ENCODE results near the gene GOLGA5. TPM values are rescaled to one million over a fixed set of nuclear protein-coding genes. Genes with fewer than 3 reads are reported as not detected.

GOLGA5 gene
- total and polyA plus RNA-seq, 2 experiments from 2014 or later, result 26.2 to 30.2 TPM

DNA sequence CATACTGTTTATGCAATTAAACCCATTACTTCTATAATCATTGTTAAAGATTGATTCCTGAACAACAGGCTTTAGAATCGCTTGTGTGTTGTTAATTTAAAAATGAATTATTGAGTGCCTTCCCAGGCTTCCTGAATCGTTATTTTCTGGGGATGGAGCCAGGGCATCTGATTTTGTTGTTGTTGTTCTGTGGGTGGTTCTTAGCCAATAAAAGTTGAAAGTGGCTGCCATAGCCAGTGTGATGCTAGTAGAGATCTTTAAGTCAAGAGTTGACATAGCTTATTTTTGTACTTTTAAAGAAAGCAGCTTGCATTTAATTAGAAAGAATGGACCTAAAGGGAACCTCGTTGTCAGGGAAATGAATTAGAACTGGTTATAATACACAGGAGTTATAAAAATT is 6.4 kb downstream of the GOLGA5 start:
- no peaks in the 10 kb centered on the region for H3F3A ChIP-seq (replicated peaks; ENCODE audit: low read depth)
- ATAC-seq (no peak), DNase-seq (ENCODE audit: low spot score) (no peak)
- no peaks in the 10 kb centered on the region for H3K9me2 ChIP-seq (ENCODE audit: insufficient read depth)
- H3K79me2 ChIP-seq (replicated peaks; ENCODE audit: insufficient read depth), result peaks cover 68% of the 10 kb centered on the region
- 0 out of 2 replicates have a peak, but pooled peaks cover 7% of the 10 kb centered on the region for H4K20me1 ChIP-seq (replicated peaks; ENCODE audit: insufficient read depth)
- TF ChIP-seq, protein P1, sequence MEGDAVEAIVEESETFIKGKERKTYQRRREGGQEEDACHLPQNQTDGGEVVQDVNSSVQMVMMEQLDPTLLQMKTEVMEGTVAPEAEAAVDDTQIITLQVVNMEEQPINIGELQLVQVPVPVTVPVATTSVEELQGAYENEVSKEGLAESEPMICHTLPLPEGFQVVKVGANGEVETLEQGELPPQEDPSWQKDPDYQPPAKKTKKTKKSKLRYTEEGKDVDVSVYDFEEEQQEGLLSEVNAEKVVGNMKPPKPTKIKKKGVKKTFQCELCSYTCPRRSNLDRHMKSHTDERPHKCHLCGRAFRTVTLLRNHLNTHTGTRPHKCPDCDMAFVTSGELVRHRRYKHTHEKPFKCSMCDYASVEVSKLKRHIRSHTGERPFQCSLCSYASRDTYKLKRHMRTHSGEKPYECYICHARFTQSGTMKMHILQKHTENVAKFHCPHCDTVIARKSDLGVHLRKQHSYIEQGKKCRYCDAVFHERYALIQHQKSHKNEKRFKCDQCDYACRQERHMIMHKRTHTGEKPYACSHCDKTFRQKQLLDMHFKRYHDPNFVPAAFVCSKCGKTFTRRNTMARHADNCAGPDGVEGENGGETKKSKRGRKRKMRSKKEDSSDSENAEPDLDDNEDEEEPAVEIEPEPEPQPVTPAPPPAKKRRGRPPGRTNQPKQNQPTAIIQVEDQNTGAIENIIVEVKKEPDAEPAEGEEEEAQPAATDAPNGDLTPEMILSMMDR (conservative IDR thresholded peaks at IDR 0.05; ENCODE audit: low read depth in 2 of 2), result no peak
- TF ChIP-seq, protein P2, sequence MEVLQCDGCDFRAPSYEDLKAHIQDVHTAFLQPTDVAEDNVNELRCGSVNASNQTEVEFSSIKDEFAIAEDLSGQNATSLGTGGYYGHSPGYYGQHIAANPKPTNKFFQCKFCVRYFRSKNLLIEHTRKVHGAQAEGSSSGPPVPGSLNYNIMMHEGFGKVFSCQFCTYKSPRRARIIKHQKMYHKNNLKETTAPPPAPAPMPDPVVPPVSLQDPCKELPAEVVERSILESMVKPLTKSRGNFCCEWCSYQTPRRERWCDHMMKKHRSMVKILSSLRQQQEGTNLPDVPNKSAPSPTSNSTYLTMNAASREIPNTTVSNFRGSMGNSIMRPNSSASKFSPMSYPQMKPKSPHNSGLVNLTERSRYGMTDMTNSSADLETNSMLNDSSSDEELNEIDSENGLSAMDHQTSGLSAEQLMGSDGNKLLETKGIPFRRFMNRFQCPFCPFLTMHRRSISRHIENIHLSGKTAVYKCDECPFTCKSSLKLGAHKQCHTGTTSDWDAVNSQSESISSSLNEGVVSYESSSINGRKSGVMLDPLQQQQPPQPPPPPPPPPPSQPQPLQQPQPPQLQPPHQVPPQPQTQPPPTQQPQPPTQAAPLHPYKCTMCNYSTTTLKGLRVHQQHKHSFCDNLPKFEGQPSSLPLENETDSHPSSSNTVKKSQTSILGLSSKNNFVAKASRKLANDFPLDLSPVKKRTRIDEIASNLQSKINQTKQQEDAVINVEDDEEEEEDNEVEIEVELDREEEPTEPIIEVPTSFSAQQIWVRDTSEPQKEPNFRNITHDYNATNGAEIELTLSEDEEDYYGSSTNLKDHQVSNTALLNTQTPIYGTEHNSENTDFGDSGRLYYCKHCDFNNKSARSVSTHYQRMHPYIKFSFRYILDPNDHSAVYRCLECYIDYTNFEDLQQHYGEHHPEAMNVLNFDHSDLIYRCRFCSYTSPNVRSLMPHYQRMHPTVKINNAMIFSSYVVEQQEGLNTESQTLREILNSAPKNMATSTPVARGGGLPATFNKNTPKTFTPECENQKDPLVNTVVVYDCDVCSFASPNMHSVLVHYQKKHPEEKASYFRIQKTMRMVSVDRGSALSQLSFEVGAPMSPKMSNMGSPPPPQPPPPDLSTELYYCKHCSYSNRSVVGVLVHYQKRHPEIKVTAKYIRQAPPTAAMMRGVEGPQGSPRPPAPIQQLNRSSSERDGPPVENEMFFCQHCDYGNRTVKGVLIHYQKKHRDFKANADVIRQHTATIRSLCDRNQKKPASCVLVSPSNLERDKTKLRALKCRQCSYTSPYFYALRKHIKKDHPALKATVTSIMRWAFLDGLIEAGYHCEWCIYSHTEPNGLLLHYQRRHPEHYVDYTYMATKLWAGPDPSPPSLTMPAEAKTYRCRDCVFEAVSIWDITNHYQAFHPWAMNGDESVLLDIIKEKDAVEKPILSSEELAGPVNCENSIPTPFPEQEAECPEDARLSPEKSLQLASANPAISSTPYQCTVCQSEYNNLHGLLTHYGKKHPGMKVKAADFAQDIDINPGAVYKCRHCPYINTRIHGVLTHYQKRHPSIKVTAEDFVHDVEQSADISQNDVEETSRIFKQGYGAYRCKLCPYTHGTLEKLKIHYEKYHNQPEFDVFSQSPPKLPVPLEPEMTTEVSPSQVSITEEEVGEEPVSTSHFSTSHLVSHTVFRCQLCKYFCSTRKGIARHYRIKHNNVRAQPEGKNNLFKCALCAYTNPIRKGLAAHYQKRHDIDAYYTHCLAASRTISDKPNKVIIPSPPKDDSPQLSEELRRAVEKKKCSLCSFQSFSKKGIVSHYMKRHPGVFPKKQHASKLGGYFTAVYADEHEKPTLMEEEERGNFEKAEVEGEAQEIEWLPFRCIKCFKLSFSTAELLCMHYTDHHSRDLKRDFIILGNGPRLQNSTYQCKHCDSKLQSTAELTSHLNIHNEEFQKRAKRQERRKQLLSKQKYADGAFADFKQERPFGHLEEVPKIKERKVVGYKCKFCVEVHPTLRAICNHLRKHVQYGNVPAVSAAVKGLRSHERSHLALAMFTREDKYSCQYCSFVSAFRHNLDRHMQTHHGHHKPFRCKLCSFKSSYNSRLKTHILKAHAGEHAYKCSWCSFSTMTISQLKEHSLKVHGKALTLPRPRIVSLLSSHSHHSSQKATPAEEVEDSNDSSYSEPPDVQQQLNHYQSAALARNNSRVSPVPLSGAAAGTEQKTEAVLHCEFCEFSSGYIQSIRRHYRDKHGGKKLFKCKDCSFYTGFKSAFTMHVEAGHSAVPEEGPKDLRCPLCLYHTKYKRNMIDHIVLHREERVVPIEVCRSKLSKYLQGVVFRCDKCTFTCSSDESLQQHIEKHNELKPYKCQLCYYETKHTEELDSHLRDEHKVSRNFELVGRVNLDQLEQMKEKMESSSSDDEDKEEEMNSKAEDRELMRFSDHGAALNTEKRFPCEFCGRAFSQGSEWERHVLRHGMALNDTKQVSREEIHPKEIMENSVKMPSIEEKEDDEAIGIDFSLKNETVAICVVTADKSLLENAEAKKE (CRISPR knock-in tag; IDR thresholded peaks at IDR 0.05), result no peak
- TF ChIP-seq, protein P3, sequence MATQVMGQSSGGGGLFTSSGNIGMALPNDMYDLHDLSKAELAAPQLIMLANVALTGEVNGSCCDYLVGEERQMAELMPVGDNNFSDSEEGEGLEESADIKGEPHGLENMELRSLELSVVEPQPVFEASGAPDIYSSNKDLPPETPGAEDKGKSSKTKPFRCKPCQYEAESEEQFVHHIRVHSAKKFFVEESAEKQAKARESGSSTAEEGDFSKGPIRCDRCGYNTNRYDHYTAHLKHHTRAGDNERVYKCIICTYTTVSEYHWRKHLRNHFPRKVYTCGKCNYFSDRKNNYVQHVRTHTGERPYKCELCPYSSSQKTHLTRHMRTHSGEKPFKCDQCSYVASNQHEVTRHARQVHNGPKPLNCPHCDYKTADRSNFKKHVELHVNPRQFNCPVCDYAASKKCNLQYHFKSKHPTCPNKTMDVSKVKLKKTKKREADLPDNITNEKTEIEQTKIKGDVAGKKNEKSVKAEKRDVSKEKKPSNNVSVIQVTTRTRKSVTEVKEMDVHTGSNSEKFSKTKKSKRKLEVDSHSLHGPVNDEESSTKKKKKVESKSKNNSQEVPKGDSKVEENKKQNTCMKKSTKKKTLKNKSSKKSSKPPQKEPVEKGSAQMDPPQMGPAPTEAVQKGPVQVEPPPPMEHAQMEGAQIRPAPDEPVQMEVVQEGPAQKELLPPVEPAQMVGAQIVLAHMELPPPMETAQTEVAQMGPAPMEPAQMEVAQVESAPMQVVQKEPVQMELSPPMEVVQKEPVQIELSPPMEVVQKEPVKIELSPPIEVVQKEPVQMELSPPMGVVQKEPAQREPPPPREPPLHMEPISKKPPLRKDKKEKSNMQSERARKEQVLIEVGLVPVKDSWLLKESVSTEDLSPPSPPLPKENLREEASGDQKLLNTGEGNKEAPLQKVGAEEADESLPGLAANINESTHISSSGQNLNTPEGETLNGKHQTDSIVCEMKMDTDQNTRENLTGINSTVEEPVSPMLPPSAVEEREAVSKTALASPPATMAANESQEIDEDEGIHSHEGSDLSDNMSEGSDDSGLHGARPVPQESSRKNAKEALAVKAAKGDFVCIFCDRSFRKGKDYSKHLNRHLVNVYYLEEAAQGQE (IDR thresholded peaks at IDR 0.05; ENCODE audit: unreplicated experiment), result no peak
- TF ChIP-seq CREB1 (CRISPR knock-in tag; IDR thresholded peaks at IDR 0.05; ENCODE audit: low read depth), result no peak
- no peak for TF ChIP-seq EZH2 (IDR thresholded peaks at IDR 0.05; ENCODE audit: low read depth, unreplicated experiment)
- no peak for TF ChIP-seq JUNB (IDR thresholded peaks at IDR 0.05; ENCODE audit: unreplicated experiment)
- TF ChIP-seq STAT1 (IDR thresholded peaks at IDR 0.05; ENCODE audit: unreplicated experiment), result no peak
- TF ChIP-seq, protein P4, sequence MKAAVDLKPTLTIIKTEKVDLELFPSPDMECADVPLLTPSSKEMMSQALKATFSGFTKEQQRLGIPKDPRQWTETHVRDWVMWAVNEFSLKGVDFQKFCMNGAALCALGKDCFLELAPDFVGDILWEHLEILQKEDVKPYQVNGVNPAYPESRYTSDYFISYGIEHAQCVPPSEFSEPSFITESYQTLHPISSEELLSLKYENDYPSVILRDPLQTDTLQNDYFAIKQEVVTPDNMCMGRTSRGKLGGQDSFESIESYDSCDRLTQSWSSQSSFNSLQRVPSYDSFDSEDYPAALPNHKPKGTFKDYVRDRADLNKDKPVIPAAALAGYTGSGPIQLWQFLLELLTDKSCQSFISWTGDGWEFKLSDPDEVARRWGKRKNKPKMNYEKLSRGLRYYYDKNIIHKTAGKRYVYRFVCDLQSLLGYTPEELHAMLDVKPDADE (IDR thresholded peaks at IDR 0.05), result no peak
- TF ChIP-seq ZNF114 (CRISPR knock-in tag; IDR thresholded peaks at IDR 0.05), result no peak
- no peak for TF ChIP-seq EZH2phosphoT487 (IDR thresholded peaks at IDR 0.05; ENCODE audit: unreplicated experiment)
- TF ChIP-seq NANOG (IDR thresholded peaks at IDR 0.05; ENCODE audit: borderline replicate concordance), result no peak
- no peak for TF ChIP-seq ZNF331 (CRISPR knock-in tag; IDR thresholded peaks at IDR 0.05; ENCODE audit: low read depth)
- H3K27me3 ChIP-seq (ENCODE audit: insufficient read depth), result no peaks in the 10 kb centered on the region
- H3K4me2 ChIP-seq, result no peak overlapping the region
- no peak overlapping the region for H3K27ac ChIP-seq (ENCODE audit: low read depth)
- peaks cover 21% of the 10 kb centered on the region; the same call in 2 of the 3 replicates for H3K36me3 Mint-ChIP-seq (ENCODE audit: low read depth)
- H3K4me1 ChIP-seq (ENCODE audit: insufficient read depth), result no peaks in the 10 kb centered on the region
- no peaks in the 10 kb centered on the region for H3K4me1 Mint-ChIP-seq
- no peaks in the 10 kb centered on the region for H3K9me3 Mint-ChIP-seq
- H3K36me3 ChIP-seq (ENCODE audit: insufficient read depth), result no peaks in the 10 kb centered on the region; the same call in 1 of the 2 replicates
- no peak overlapping the region for H3K27ac Mint-ChIP-seq
- H2AFZ ChIP-seq, result no peak overlapping the region
- no peak overlapping the region for H3K4me3 Mint-ChIP-seq
- H3K27me3 Mint-ChIP-seq (ENCODE audit: insufficient read depth, low read depth, poor library complexity), result no peaks in the 10 kb centered on the region
- no peak overlapping the region for H3K4me3 ChIP-seq
